ENCODE data around the gene PAX3.

DNA sequence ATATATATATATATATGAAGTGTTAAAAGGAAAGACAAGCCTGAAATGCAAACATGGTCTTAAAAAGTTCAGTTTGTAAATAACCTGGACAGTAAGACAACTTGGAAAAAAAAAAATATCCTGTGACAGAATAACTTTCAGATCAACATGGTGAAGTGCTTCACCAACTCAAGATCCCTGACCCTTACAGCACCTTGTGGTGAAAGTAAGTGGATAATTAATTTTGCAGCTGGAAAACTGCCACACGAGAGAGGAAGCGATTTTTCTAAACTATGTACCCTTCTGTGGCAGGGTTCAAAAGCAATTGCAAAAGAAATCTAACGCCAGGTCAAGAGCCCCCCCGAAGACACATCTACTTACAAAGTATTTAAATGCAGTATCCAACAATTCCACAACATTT, 95.8 kb downstream of the PAX3 start:
- TF ChIP-seq CTCF (IDR thresholded peaks at IDR 0.05) (no peak), POLR2A (IDR thresholded peaks at IDR 0.05) (no peak)
